ENCODE data around the gene PON2. TPM values are rescaled to one million over a fixed set of nuclear protein-coding genes. Genes with fewer than 3 reads are reported as not detected.

PON2 gene
- total RNA-seq, 4 donors from 2014 or later: 48.2 to 67.3 (median 55.4) TPM

- no peak for TF ChIP-seq POLR2AphosphoS5 (IDR thresholded peaks at IDR 0.05)
- WGBS: 49% methylated on average over 4 of the region's 4 CpGs
- intact Hi-C loops (cut with DNase I): no loop called here
- no peak for DNase-seq (ENCODE audit: extremely low spot score)
- H3K9me3 ChIP-seq: no peaks in the 10 kb centered on the region
- no peak overlapping the region for H3K27ac ChIP-seq (replicated peaks in 1 of 4)
- no peaks in the 10 kb centered on the region for H3K27me3 ChIP-seq
- H3K36me3 ChIP-seq: peaks cover 13 to 42% (median 27%) of the 10 kb centered on the region in 4 donors
- no peaks in the 10 kb centered on the region for H3K4me1 ChIP-seq
- no peak overlapping the region for H3K4me3 ChIP-seq
Measured at GRCh38 chr7:95404316-95404865, 30.4 kb downstream of the PON2 start.

- Histone ChIP-seq H3K4me3 (no peak overlapping the region), H3K36me3 (peaks cover 0 to 4% (median 0%) of the 10 kb centered on the region in 4 donors), H3K9me3 (no peaks in the 10 kb centered on the region), H3K27me3 (peaks cover 0 to 20% (median 8%) of the 10 kb centered on the region in 4 donors), H3K4me1 (peaks cover 0 to 15% (median 12%) of the 10 kb centered on the region in 4 donors), H3K27ac (replicated peaks in 1 of 4) (no peak overlapping the region)
- DNase-seq (ENCODE audit: extremely low spot score): no peak
- intact Hi-C loops (cut with DNase I): no loop called here
- TF ChIP-seq EP300 (IDR thresholded peaks at IDR 0.05) (no peak), POLR2A (IDR thresholded peaks at IDR 0.05; ENCODE audit: low read depth) (no peak), CTCF (IDR thresholded peaks at IDR 0.05) (no peak), POLR2AphosphoS5 (IDR thresholded peaks at IDR 0.05) (no peak)
- WGBS: 86% methylated on average over 4 of the region's 4 CpGs
Measured at GRCh38 chr7:95398155-95398940, 36.5 kb downstream of the PON2 start.

GRCh38 chr7:95397381-95397780 is 37.4 kb downstream of the PON2 start:
- TF ChIP-seq CTCF (IDR thresholded peaks at IDR 0.05): no peak
- TF ChIP-seq POLR2AphosphoS5 (IDR thresholded peaks at IDR 0.05): no peak
- no peak for TF ChIP-seq EP300 (IDR thresholded peaks at IDR 0.05)
- no peak for TF ChIP-seq POLR2A (IDR thresholded peaks at IDR 0.05; ENCODE audit: low read depth)
- H3K36me3 ChIP-seq: no peaks in the 10 kb centered on the region
- H3K4me3 ChIP-seq: no peak overlapping the region
- peaks cover 0 to 15% (median 12%) of the 10 kb centered on the region in 4 donors for H3K4me1 ChIP-seq
- no peak for DNase-seq (ENCODE audit: extremely low spot score)
- H3K9me3 ChIP-seq: no peaks in the 10 kb centered on the region
- 90% methylated on average over 3 of the region's 3 CpGs for WGBS
- peaks cover 0 to 20% (median 8%) of the 10 kb centered on the region in 4 donors for H3K27me3 ChIP-seq
- no peak overlapping the region for H3K27ac ChIP-seq (replicated peaks in 1 of 4)
- intact Hi-C loops (cut with DNase I): no loop called here

GRCh38 chr7:95396136-95397032 is 38.4 kb downstream of the PON2 start, which contains the start of gene PON3:
TSS of gene PON3 (minus strand) at chr7:95396375. CDS start at chr7:95396350, 25 bp downstream.
- peaks cover 0 to 20% (median 8%) of the 10 kb centered on the region in 4 donors for H3K27me3 ChIP-seq
- peak within 1 kb of the TSS; percentile 54 to 63 (median 56) for H3K4me3 ChIP-seq
- intact Hi-C loops (cut with DNase I): no loop called here
- no peaks in the 10 kb centered on the region for H3K9me3 ChIP-seq
- peak in 1 of 3 experiments; percentile 15 for TF ChIP-seq CTCF (IDR thresholded peaks at IDR 0.05)
- TF ChIP-seq POLR2AphosphoS5 (IDR thresholded peaks at IDR 0.05): no peak
- WGBS: 13% methylated on average over 44 of the region's 68 CpGs
- H3K4me1 ChIP-seq: peaks cover 0 to 15% (median 12%) of the 10 kb centered on the region in 4 donors
- H3K27ac ChIP-seq (replicated peaks in 1 of 4): peak within 1 kb of the TSS in 1 of 4 donors; percentile 14
- no peak for DNase-seq (ENCODE audit: extremely low spot score)
- no peaks in the 10 kb centered on the region for H3K36me3 ChIP-seq

GRCh38 chr7:95395755-95396135 is 39.1 kb downstream of the PON2 start:
- Histone ChIP-seq H3K36me3 (no peaks in the 10 kb centered on the region), H3K9me3 (no peaks in the 10 kb centered on the region), H3K4me3 (peak overlapping the region; percentile 54 to 63 (median 56)), H3K4me1 (peaks cover 0 to 15% (median 12%) of the 10 kb centered on the region in 4 donors), H3K27me3 (peaks cover 0 to 20% (median 8%) of the 10 kb centered on the region in 4 donors), H3K27ac (replicated peaks in 1 of 4) (no peak overlapping the region)
- 82% methylated on average over 11 of the region's 11 CpGs for WGBS
- DNase-seq (ENCODE audit: extremely low spot score): no peak
- no peak for TF ChIP-seq CTCF (IDR thresholded peaks at IDR 0.05)
- no peak for TF ChIP-seq POLR2AphosphoS5 (IDR thresholded peaks at IDR 0.05)
- TF ChIP-seq EP300 (IDR thresholded peaks at IDR 0.05): no peak
- no peak for TF ChIP-seq POLR2A (IDR thresholded peaks at IDR 0.05; ENCODE audit: low read depth)
- intact Hi-C loops (cut with DNase I): no loop called here

Measured in esophagus muscularis mucosa (tissue), 4 donors.